Progenitor cell of endocrine pancreas (in vitro differentiated cells): ENCODE data around the gene TEX264. TPM values are rescaled to one million over a fixed set of nuclear protein-coding genes. Genes with fewer than 3 reads are reported as not detected.

Experiments
- DNase-seq: peaks from one replicate; pipeline ENCODE4 v3.0.0; 2021; ENCODE audit warnings: low spot score; ENCODE audit not compliant: unreplicated experiment
- H3K27ac Mint-ChIP-seq: 2 replicates; pipeline ENCODE4 v1.8.0; 2021; ENCODE audit warnings: mild to moderate bottlenecking, moderate library complexity, mixed read lengths
- H3K27me3 Mint-ChIP-seq: 2 replicates; pipeline ENCODE4 v1.8.0; 2021; ENCODE audit warnings: mixed read lengths
- H3K36me3 Mint-ChIP-seq: 2 replicates; pipeline ENCODE4 v1.8.0; 2022; ENCODE audit warnings: mixed read lengths; ENCODE audit not compliant: insufficient read depth
- H3K4me1 Mint-ChIP-seq: 2 replicates; pipeline ENCODE4 v1.8.0; 2021; ENCODE audit warnings: low read depth, mixed read lengths
- H3K4me3 Mint-ChIP-seq: 2 replicates; pipeline ENCODE4 v1.8.0; 2021; ENCODE audit warnings: low read depth, mild to moderate bottlenecking, moderate library complexity, mixed read lengths
- H3K9me3 Mint-ChIP-seq: 2 replicates; pipeline ENCODE4 v1.8.0; 2021; ENCODE audit warnings: low read depth, mixed read lengths
- CTCF ChIP-seq: fragments of 200-600 bp; sonication (generic); IDR thresholded peaks from one replicate; pipeline ENCODE4 v1.5.0; 2021; ENCODE audit warnings: antibody characterized with exemption, mild to moderate bottlenecking; ENCODE audit not compliant: unreplicated experiment
- total RNA-seq: library from RNA; stranded (reverse); gene quantifications from 2 replicates; pipeline ENCODE4 v1.2.1, GENCODE V29; 2021

Gene TEX264
- total RNA-seq, 1 donor from 2014 or later = 29.6 TPM

- Mint-ChIP-seq H3K4me3 (no peak overlapping the region), H3K9me3 (no peaks in the 10 kb centered on the region), H3K27me3 (no peaks in the 10 kb centered on the region), H3K4me1 (no peaks in the 10 kb centered on the region), H3K36me3 (no peaks in the 10 kb centered on the region), H3K27ac (no peak overlapping the region)
- DNase-seq = no peak
- no peak for TF ChIP-seq CTCF
These were observed 58.1 kb downstream of the TEX264 start for GRCh38 chr3:51729042-51729633.

- H3K9me3 Mint-ChIP-seq = no peaks in the 10 kb centered on the region
These were observed 63.0 kb downstream of the TEX264 start for GRCh38 chr3:51733859-51734571.

GRCh38 chr3:51734572-51734907, 63.5 kb downstream of the TEX264 start:
- no peak overlapping the region for H3K4me3 Mint-ChIP-seq
- no peaks in the 10 kb centered on the region for H3K36me3 Mint-ChIP-seq
- peaks cover 5% of the 10 kb centered on the region for H3K4me1 Mint-ChIP-seq
- DNase-seq = no peak
- H3K27me3 Mint-ChIP-seq = peaks cover 6% of the 10 kb centered on the region
- no peak overlapping the region for H3K27ac Mint-ChIP-seq
- H3K9me3 Mint-ChIP-seq = no peaks in the 10 kb centered on the region
- TF ChIP-seq CTCF = no peak

More at GRCh38 chr3:51733859-51734571, 63.0 kb downstream of the TEX264 start:
- no peak for DNase-seq
- Mint-ChIP-seq H3K4me1 (peaks cover 5% of the 10 kb centered on the region), H3K4me3 (no peak overlapping the region), H3K36me3 (no peaks in the 10 kb centered on the region), H3K27ac (no peak overlapping the region), H3K27me3 (peaks cover 6% of the 10 kb centered on the region)
- no peak for TF ChIP-seq CTCF

GRCh38 chr3:51735039-51735438, 64.0 kb downstream of the TEX264 start:
- Mint-ChIP-seq H3K27me3 (peaks cover 6% of the 10 kb centered on the region), H3K9me3 (no peaks in the 10 kb centered on the region), H3K36me3 (no peaks in the 10 kb centered on the region), H3K4me3 (no peak overlapping the region), H3K27ac (no peak overlapping the region), H3K4me1 (peaks cover 5% of the 10 kb centered on the region)
- no peak for TF ChIP-seq CTCF
- DNase-seq = no peak

GRCh38 chr3:51735950-51736349, 64.9 kb downstream of the TEX264 start:
- Mint-ChIP-seq H3K27me3 (peaks cover 6% of the 10 kb centered on the region), H3K4me3 (no peak overlapping the region), H3K27ac (peak overlapping the region; percentile 38), H3K36me3 (no peaks in the 10 kb centered on the region), H3K4me1 (peaks cover 5% of the 10 kb centered on the region), H3K9me3 (no peaks in the 10 kb centered on the region)
- DNase-seq = no peak
- no peak for TF ChIP-seq CTCF
